Renal pelvis (tissue), 4 donors: ENCODE measurements around the gene MED13. TPM values are rescaled to one million over a fixed set of nuclear protein-coding genes. Genes with fewer than 3 reads are reported as not detected.
"Not testable (repeated sequence)": the region's sequence is repeated elsewhere in the genome, so short reads cannot be mapped to it uniquely, and the experiment has no call there.

Experiments used
- DNase-seq: peaks from one replicate; pipeline ENCODE4 v3.0.0-alpha.2; 2013
- polyA plus RNA-seq, 3 donors: library from polyadenylated mRNA; unstranded; fragments of 120-200 nt; gene quantifications; one replicate each; pipeline ENCODE4 v1.2.1, GENCODE V29; 2013; ENCODE audit not compliant: insufficient read length in 3 of 3

MED13 gene
- polyA plus RNA-seq, 3 donors = 43.4 to 49.4 (median 43.5) TPM

- no peak for DNase-seq
Observed at GRCh38 chr17:62090021-62090824, 25.1 kb upstream of the MED13 start.

DNA sequence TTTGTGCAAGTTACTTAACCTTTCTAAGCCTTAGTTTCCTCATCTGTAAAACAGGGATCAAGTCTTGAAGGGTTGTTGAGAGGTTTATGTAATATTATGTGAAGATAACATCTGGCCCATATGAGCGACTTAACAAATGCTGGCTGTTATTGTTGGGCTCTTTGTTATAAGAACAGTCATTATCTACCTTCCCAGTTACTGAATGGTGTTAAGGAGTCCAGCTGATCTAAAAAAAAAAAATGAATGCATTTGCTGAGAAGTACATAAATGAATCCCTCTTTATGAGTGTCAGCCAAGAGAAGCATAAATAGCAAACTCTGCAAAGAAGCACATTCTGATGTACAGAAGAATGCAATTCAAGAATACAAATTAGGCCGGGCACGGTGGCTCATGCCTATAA is 24.3 kb upstream of the MED13 start:
- DNase-seq = no peak

DNA sequence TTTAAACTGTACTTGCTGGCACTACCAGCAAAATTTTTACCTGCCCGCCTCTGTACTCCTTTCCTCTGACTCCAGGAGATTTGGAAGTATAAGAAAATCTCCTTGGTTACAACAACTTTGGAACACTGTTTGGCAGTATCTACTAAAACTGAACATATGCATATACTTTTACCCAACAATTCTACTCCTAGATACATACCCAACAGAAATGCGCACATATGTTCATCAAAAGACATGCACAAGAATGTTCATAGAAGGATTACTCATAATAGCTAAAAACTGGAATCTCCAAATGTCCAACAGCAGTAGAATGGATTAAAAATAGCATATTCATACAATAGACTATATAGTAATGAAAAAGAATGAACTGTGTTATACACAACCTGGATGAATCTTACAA is 21.7 kb upstream of the MED13 start:
- DNase-seq = no peak

DNA sequence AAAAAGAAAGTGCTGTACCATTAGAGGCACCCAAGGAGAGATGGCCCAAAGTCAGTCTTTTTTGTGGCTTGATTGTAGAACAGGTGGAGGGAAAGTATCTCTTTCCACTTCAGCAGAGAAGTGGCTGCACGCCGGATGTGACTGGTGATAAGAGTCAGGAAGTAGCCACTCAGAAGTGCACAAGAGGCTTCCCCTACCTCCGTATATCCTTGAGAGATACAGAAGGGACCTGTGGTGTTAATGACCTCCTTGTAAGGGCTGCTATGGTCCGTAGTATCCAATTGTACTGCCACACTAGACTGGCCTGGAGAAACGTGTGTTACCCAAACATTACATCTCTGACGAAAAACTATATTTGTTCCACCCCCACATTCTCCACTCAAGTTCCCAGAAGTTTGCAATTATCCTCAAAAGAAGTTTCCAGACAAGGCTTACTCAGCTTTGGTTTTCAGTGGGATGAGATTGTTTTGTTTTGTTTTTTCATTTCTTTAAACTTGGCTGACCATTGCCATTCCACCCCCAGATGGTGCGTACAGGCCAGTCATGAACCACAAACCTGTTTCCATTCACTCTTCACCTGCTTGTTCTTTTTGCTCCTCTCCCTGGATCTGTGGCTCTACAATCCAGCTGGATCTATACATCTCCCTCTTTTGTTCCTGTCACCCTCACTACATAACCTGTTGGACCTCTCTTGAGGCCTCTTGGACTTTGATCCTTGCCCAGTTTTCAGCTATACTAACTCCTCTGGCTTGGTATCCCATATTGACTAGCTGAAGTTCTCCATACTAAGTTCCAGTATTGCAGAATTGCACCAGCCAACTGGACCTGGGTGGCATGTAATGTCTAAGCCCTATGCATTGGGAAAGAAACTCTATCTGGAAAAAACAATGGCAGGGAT is 20.7 kb upstream of the MED13 start:
- DNase-seq = no peak

GRCh38 chr17:62084585-62084984 is 19.5 kb upstream of the MED13 start:
- DNase-seq = no peak

DNA sequence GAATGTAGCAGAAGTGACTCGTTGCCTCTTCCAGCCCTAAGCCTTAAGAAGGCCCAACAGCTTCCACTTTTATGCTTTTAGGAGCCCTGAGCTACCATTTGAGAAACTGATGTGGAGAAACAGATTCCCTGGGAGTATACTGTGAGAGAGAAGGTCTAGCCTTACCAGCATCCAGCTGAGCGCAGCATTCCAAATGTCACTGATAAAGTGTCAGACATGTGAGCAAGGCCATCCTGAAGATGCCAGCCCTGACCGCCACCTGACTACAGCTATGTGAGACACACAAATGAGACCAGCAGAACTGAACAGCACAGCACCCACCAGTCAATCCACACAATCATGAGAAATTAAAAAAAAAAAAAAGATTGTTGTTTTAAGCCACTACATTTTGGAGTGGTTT is 18.6 kb upstream of the MED13 start:
- no peak for DNase-seq

DNA sequence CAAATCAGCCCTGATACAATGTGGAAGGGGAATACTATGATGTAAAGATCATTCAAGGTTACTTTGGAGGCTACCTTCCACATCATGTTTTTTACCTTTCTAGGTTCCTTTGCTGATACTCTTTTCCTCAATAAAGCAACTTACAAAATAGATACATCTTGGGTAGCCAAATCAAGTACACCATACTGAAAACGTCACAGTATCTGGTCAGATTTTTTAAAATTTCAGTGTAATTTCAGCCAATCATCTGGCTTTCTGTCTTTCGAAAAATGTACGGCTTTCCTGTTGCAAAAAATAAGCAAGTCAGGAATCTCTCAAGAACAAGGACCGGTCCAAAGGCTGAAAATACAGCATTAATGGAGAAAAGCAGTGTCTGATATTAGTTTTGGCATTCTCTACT is 15.6 kb upstream of the MED13 start:
- no peak for DNase-seq

GRCh38 chr17:62078009-62078408 is 12.9 kb upstream of the MED13 start:
- no peak for DNase-seq

DNA sequence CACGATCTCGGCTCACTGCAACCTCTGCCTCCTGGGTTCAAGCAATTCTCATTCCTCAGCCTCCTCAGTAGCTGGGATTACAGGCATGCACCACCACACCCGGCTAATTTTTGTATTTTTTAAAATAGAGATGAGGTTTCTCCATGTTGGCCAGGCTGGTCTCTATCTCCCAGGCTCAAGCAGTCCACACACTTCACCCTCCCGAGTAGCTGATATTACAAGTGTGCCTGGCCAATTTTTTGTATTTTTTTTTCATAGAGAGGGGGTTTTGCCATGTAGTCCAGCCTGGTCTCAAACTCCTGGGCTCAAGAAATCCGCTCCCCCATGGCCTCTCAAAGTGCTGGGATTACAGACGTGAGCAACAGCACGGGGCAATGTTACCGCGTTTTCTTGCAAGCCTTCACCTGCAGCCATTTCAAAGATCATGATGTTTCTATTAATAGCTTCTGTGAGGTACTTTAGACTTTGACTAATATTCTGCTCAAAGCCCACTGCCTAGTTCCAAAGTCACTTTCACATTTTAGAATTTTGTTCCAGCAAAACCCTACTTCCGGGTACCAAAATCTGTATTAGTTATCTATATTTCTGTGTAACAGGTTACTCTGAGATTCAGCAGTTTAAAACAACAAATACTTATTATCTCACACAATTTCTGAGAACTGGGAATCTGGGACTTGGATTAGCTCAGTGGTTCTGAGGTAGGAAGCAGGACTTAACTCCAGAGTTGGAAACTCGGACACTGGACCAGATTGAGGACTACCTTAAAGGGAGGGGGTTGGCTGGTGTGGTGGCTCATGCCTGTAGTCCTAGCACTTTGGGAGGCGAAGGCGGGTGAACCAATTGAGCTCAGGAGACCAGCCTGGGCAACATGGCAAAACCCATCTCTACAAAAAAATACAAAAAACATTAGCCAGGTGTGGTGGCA is 12.0 kb upstream of the MED13 start:
- no peak for DNase-seq

- no peak for DNase-seq
Observed at GRCh38 chr17:62075308-62075815, 10.3 kb upstream of the MED13 start.

DNA sequence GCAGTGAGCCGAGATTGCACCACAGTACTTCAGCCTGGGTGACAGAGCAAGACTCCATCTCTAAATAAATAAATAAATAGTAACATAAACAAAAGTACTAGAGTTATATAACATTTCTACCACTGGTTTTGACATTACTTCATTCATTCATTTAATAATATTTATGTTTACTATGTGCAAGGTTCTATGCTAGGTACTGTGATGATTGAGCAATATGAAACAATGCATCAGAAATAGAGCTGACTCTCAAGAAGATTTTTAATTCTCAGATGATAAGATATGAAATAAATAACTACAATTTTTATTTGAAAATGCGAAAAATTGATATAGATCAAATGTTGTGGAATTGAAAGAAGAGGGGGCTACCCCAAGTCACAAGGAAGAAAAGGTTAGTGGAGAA is 8.9 kb upstream of the MED13 start:
- no peak for DNase-seq

DNA sequence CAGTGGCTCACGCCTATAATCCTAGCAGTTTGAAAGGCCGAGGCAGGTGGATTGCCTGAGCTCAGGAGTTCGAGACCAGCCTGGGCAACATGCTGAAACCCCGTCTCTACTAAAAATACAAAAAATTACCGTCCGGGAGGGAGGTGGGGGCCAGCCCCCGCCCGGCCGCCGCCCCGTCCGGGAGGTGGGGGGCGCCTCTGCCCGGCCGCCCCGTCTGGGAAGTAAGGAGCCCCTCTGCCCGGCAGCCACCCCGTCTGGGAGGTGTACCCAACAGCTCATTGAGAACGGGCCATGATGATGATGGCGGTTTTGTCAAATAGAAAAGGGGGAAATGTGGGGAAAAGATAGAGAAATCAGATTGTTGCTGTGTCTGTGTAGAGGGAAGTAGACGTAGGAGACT is 7.8 kb upstream of the MED13 start:
- DNase-seq = not testable (repeated sequence)

DNA sequence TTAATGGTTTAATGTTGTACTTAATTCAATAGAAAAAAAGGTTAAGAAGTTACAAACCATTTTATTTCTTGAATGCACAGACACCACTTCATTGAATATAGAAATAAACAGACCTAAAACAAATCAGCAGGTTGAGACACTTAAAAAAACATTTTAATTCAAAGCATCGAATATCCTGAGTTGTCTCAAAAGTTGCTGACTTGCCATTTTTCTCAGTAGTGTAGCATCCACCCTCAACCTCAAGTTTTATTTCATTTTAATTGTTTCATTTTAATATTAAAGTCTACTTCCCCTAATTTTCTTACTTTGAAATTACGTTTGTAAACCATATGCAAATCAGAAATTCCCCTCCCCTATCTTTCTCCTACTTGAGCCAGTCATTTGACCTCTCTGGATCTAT is 5.8 kb upstream of the MED13 start:
- no peak for DNase-seq

- DNase-seq = no peak
Observed at GRCh38 chr17:62067165-62068145, 2.4 kb upstream of the MED13 start.

GRCh38 chr17:62065611-62066468 is 762 bp upstream of the MED13 start:
- peak; percentile 99 for DNase-seq

DNA sequence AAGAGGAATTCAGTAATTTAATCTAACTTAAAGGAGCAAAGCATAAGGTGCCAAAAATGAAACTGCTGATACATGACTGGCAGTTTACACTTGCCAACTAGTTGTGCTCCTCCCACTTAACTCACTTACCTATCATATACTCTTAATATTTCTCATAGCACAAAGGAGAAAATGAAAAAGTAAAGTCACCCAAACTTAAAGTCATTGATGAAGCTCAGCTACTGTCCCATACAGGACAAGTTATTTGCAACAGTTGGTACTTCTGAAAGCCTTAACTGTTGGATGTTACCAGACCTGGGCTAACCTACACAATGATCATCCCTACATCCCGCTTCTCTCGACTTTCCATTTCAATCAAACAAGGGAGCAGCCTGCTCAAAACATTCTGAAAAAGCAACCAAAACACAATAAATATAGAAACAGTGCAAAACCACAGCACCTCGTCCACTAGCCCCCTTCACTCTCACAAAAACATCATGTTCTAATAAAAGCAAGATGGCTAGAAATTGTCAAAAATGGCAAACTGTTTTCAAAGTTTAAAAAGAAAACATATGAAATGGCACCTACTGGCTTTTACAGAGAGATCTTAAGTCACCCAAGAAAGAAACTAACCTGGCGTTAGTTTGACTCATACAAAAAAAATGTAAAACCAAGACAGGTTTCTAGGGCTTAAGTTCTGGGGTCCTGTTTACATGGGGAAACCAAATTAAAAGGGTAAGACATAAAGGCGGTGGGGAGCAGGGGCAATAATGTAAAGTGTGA is 868 bp downstream of the MED13 start:
- DNase-seq = no peak

DNA sequence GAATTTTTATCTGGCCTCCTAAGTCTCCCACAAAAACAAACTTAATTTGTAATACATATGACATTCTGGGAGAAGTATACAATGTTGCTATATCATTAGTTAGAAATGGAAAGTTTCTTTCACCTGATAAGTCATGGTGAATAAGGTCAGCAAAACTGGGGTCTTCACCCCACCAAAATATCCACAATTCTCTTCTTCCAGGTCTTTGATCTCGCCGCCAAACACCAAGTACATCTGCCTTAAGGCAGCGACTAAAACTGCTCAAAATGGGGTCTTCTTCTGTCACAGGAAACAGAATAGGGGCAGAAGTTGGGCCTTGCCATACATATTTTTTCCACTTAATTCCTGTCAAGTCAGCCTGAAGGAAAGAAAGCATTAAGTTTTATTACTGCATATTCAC is 2.1 kb downstream of the MED13 start:
- DNase-seq = no peak

GRCh38 chr17:62062302-62062701 is 2.8 kb downstream of the MED13 start:
- DNase-seq = no peak

GRCh38 chr17:62059414-62059813 is 5.7 kb downstream of the MED13 start:
- DNase-seq = no peak
